DOHH2 (cell line): ENCODE measurements around the gene NAA35.

Experiments used
- CTCF ChIP-seq: fragments of 200-600 bp; sonication (generic); IDR thresholded peaks from one replicate; pipeline ENCODE4 v1.5.1; 2014; ENCODE audit warnings: antibody characterized with exemption, mild to moderate bottlenecking, low read depth, low read length; ENCODE audit not compliant: poor library complexity, severe bottlenecking
- EZH2phosphoT487 ChIP-seq: fragments of 200-600 bp; sonication (generic); IDR thresholded peaks from 2 replicates; pipeline ENCODE4 v1.6.1; 2017; ENCODE audit warnings: borderline replicate concordance, mild to moderate bottlenecking, antibody characterized with exemption, low read length, moderate library complexity, mixed read lengths

- TF ChIP-seq CTCF: no peak
- TF ChIP-seq EZH2phosphoT487: no peak
These were observed 105.2 kb downstream of the NAA35 start for GRCh38 chr9:86046071-86046636.
